OCI-LY7 (cell line): ENCODE data around the gene ZNHIT1. TPM values are rescaled to one million over a fixed set of nuclear protein-coding genes. Genes with fewer than 3 reads are reported as not detected.
A peak's percentile ranks its signal among the peaks of the same experiment; 100 is the strongest.

ENCODE experiments used
- Bru-seq: library from RNA; stranded (reverse); fragments of 400-500 nt; gene quantifications from one replicate; lab custom pipeline; 2021; lab: Mats Ljungman, UMichigan
- BruChase-seq, 2 experiments: library from RNA; stranded (reverse); fragments of 400-500 nt; gene quantifications; one replicate each; lab custom pipeline; 2021; lab: Mats Ljungman, UMichigan
- BruUV-seq: library from RNA; stranded (reverse); fragments of 400-500 nt; replicated peaks from 2 replicates; lab custom pipeline; 2021; lab: Mats Ljungman, UMichigan
- CTCF ChIA-PET: fragments of 300-600 bp; sonication (Branson Sonifier 250); formaldehyde crosslinking; loops from one replicate; lab custom pipeline; 2022; ENCODE audit warnings: antibody characterized with exemption; ENCODE audit not compliant: unreplicated experiment; lab: Charles Lee
- POLR2A ChIA-PET: fragments of 300-600 bp; sonication (Branson Sonifier 250); formaldehyde crosslinking; loops from one replicate; lab custom pipeline; 2022; ENCODE audit warnings: antibody characterized with exemption; lab: Charles Lee
- DNase-seq: peaks from one replicate; pipeline ENCODE4 v3.0.0-alpha.2; 2015; ENCODE audit warnings: low spot score
- H2AFZ ChIP-seq: fragments of 200-600 bp; sonication (generic), shearing (Covaris generic); 2 replicates; pipeline ENCODE4 v1.6.1; 2014; ENCODE audit warnings: mild to moderate bottlenecking, antibody characterized with exemption, low read length, moderate library complexity
- H3K27ac ChIP-seq: fragments of 200-600 bp; sonication (generic); 2 replicates; pipeline ENCODE4 v1.5.1; 2014; ENCODE audit warnings: mixed run types, low read depth, mild to moderate bottlenecking, moderate library complexity, low read length, inconsistent platforms; ENCODE audit not compliant: poor library complexity, severe bottlenecking
- H3K36me3 ChIP-seq: fragments of 200-600 bp; sonication (generic); 2 replicates; pipeline ENCODE4 v1.6.1; 2014; ENCODE audit warnings: mild to moderate bottlenecking, antibody characterized with exemption, low read length, moderate library complexity, mixed read lengths; ENCODE audit not compliant: insufficient read depth
- H3K4me1 ChIP-seq: fragments of 200-600 bp; sonication (generic); 2 replicates; pipeline ENCODE4 v1.5.1; 2014; ENCODE audit warnings: mild to moderate bottlenecking, low read length; ENCODE audit not compliant: insufficient read depth, poor library complexity, severe bottlenecking
- H3K4me2 ChIP-seq: fragments of 200-600 bp; sonication (generic); 2 replicates; pipeline ENCODE4 v1.6.1; 2014; ENCODE audit warnings: mild to moderate bottlenecking, low read length
- H3K4me3 ChIP-seq: fragments of 200-600 bp; sonication (generic); 2 replicates; pipeline ENCODE4 v1.5.1; 2014; ENCODE audit warnings: mild to moderate bottlenecking, low read depth, low read length; ENCODE audit not compliant: poor library complexity, severe bottlenecking
- H3K79me2 ChIP-seq: fragments of 200-600 bp; sonication (generic); 2 replicates; pipeline ENCODE4 v1.6.1; 2016; ENCODE audit warnings: low read depth, mild to moderate bottlenecking, low read length, moderate library complexity, mixed read lengths; ENCODE audit not compliant: insufficient read depth
- H3K9me2 ChIP-seq: fragments of 200-600 bp; sonication (generic); 2 replicates; pipeline ENCODE4 v1.6.1; 2016; ENCODE audit warnings: mild to moderate bottlenecking, low read length, mixed read lengths; ENCODE audit not compliant: insufficient read depth
- H3K9me3 ChIP-seq: fragments of 200-600 bp; sonication (generic); 2 replicates; pipeline ENCODE4 v1.6.1; 2014; ENCODE audit warnings: mild to moderate bottlenecking, mixed run types, low read length, mixed read lengths
- H4K20me1 ChIP-seq: fragments of 200-600 bp; sonication (generic); 2 replicates; pipeline ENCODE4 v1.6.1; 2014; ENCODE audit warnings: mild to moderate bottlenecking, antibody characterized with exemption, low read length, moderate library complexity, mixed read lengths; ENCODE audit not compliant: insufficient read depth
- CTCF ChIP-seq: fragments of 200-600 bp; sonication (generic); conservative IDR thresholded peaks from 2 replicates; pipeline ENCODE4 v1.5.1; 2014; ENCODE audit warnings: mild to moderate bottlenecking, antibody characterized with exemption, low read length, moderate library complexity, mixed read lengths
- EZH2phosphoT487 ChIP-seq: fragments of 200-600 bp; sonication (generic); IDR thresholded peaks from 2 replicates; pipeline ENCODE4 v1.6.1; 2018; ENCODE audit warnings: low read depth, borderline replicate concordance, mild to moderate bottlenecking, mixed run types, antibody characterized with exemption, low read length, moderate library complexity, mixed read lengths
- intact Hi-C: fragments of 100-400 bp; cut with micrococcal nuclease; formaldehyde crosslinking; loops from one replicate; pipeline ENCODE4 v1.10.0; 2022; ENCODE audit not compliant: unreplicated experiment
- long read RNA-seq: library from polyadenylated mRNA; stranded (forward); transcript quantifications from one replicate; pipeline ENCODE4 v2.0.0, GENCODE V29; 2022
- total RNA-seq, 2 experiments: library from RNA; depleted of rRNA in 1 of 2; stranded (reverse); fragments of >200 nt in 1 of 2; shearing (Covaris generic) in 1 of 2; gene quantifications; 2 replicates each; pipeline ENCODE4 v1.2.3, GENCODE V29; 2014 to 2022

The ZNHIT1 gene
- 63.8 and 77.3 TPM in 2 replicates for total RNA-seq (2014; rRNA removed; shearing (Covaris generic))
- 40.8 and 44.3 TPM in 2 replicates for total RNA-seq (2022)
- Bru-seq, nascent RNA = percentile 68 among the genes with signal in this experiment
- BruChase-seq, experiment 1, labeled RNA remaining after a 6-hour chase = percentile 82 among the genes with signal in this experiment
- BruChase-seq, experiment 2, labeled RNA remaining after a 2-hour chase = percentile 75 among the genes with signal in this experiment
- long read RNA-seq, transcript ZNHIT1-203 (4 exons, 2,898 nt) = minor isoform, 7 of 89 reads
- long read RNA-seq, transcript ZNHIT1-201 (5 exons, 1,225 nt) = major isoform, 67 of 89 reads
- long read RNA-seq, partial matches to known transcripts = 1 of 89 reads
- long read RNA-seq, other reads (novel, unspliced or antisense) = 13 of 89 reads

- H3K9me3 ChIP-seq = no peaks in the 10 kb centered on the region
- H3K36me3 ChIP-seq = no peaks in the 10 kb centered on the region
- H2AFZ ChIP-seq = peak within 1 kb of the TSS; percentile 98
- POLR2A ChIA-PET = interaction anchor here (0.6 to 1.5 kb wide), 12 partner anchors 15 to 641 kb away, joined by 3 to 6 read pairs (median 4); partner anchors contain the start of gene FIS1
- TF ChIP-seq CTCF (0 out of 2 replicates have a peak, but pooled peaks have one; percentile 6), EZH2phosphoT487 (no peak)
- intact Hi-C loops = loop anchor here (2.0 kb wide), 1 partner anchor 27 kb away; the partner anchor contains the start of gene FIS1
- peak within 1 kb of the TSS; percentile 48 for H3K27ac ChIP-seq
- no peaks in the 10 kb centered on the region for H3K79me2 ChIP-seq
- H3K4me2 ChIP-seq = peak within 1 kb of the TSS; percentile 100
- peaks cover 18% of the 10 kb centered on the region for H3K4me1 ChIP-seq
- H3K4me3 ChIP-seq = peak within 1 kb of the TSS; percentile 95
- peak; percentile 99 for DNase-seq
- CTCF ChIA-PET = interaction anchor here (0.6 to 1.1 kb wide), 3 partner anchors 11 to 26 kb away, joined by 3 to 8 read pairs (median 6); no protein-coding TSS in a partner anchor
- no peaks in the 10 kb centered on the region for H4K20me1 ChIP-seq
- BruUV-seq = no TSS peak
- H3K9me2 ChIP-seq = no peaks in the 10 kb centered on the region
Measured at GRCh38 chr7:101217388-101218235, at the start of gene ZNHIT1, which contains the start of gene PLOD3. ZNHIT1 (plus strand) TSS chr7:101218165; CDS start chr7:101218196, 31 bp downstream. PLOD3 (minus strand) TSS chr7:101217581; CDS start chr7:101217274, 307 bp downstream.

GRCh38 chr7:101168412-101169049 lies 49.4 kb upstream of the ZNHIT1 start:
- DNase-seq = no peak
- TF ChIP-seq CTCF (no peak), EZH2phosphoT487 (no peak)
- no peaks in the 10 kb centered on the region for H3K36me3 ChIP-seq
- no peaks in the 10 kb centered on the region for H3K9me3 ChIP-seq
- H2AFZ ChIP-seq = no peak overlapping the region
- no peak overlapping the region for H3K4me2 ChIP-seq
- no peak overlapping the region for H3K27ac ChIP-seq
- no TSS peak for BruUV-seq
- POLR2A ChIA-PET = interaction anchor here (0.6 kb wide), 1 partner anchor 136 kb away, joined by 4 read pairs; no protein-coding TSS in a partner anchor
- no peaks in the 10 kb centered on the region for H4K20me1 ChIP-seq
- CTCF ChIA-PET = no interaction called here
- no peaks in the 10 kb centered on the region for H3K9me2 ChIP-seq
- H3K4me3 ChIP-seq = no peak overlapping the region
- no peaks in the 10 kb centered on the region for H3K79me2 ChIP-seq
- intact Hi-C loops = loop anchor here (1.0 kb wide), 1 partner anchor 24 kb away; no protein-coding TSS in a partner anchor
- H3K4me1 ChIP-seq = peaks cover 20% of the 10 kb centered on the region
